Measurements from ENCODE around the gene POLR2A. TPM values are rescaled to one million over a fixed set of nuclear protein-coding genes. Genes with fewer than 3 reads are reported as not detected.

Gene POLR2A
- polyA plus RNA-seq, 1 donor from 2014 or later = 9.1 TPM

DNA sequence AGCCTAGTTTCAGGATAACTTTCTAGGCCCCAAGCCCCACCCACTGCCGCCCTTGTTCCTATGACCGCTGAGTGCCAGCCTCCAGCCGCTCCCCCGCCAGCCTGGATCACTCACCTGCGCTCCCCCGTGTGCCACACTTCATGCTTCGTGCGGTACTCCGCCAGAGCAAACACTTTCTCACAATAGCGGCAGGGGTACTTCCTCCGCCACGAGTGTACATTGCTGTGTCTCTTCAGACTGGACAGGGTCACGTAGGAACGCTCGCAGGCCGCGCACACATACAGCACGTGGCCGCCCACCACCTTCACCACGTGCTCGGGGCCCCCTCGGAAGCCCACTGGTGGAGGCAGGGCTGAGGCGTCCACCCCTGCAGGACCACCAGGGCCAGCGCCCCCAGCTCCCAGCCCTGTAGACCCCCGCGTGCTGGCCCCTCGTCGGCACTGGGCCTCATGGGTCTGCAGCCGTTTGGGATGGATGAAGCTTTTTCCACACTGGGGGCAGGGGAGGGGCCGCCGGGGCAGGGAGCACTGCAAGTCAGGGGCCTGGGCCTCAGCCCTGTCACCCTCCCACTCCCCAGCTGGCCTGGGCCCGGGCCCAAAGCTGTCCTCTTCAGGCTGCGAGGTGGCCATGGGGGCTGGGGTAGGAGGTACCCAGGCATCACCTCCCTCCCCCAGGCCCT lies 18.4 kb upstream of the POLR2A start:
- TF ChIP-seq SMC3 (conservative IDR thresholded peaks at IDR 0.05; ENCODE audit: poor library complexity) = no peak
- no peak for TF ChIP-seq MXI1 (conservative IDR thresholded peaks at IDR 0.05; ENCODE audit: poor library complexity, severe bottlenecking)
- TF ChIP-seq, protein P1, sequence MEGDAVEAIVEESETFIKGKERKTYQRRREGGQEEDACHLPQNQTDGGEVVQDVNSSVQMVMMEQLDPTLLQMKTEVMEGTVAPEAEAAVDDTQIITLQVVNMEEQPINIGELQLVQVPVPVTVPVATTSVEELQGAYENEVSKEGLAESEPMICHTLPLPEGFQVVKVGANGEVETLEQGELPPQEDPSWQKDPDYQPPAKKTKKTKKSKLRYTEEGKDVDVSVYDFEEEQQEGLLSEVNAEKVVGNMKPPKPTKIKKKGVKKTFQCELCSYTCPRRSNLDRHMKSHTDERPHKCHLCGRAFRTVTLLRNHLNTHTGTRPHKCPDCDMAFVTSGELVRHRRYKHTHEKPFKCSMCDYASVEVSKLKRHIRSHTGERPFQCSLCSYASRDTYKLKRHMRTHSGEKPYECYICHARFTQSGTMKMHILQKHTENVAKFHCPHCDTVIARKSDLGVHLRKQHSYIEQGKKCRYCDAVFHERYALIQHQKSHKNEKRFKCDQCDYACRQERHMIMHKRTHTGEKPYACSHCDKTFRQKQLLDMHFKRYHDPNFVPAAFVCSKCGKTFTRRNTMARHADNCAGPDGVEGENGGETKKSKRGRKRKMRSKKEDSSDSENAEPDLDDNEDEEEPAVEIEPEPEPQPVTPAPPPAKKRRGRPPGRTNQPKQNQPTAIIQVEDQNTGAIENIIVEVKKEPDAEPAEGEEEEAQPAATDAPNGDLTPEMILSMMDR (IDR thresholded peaks at IDR 0.05; ENCODE audit: poor library complexity, severe bottlenecking) = no peak
- TF ChIP-seq, protein P2, sequence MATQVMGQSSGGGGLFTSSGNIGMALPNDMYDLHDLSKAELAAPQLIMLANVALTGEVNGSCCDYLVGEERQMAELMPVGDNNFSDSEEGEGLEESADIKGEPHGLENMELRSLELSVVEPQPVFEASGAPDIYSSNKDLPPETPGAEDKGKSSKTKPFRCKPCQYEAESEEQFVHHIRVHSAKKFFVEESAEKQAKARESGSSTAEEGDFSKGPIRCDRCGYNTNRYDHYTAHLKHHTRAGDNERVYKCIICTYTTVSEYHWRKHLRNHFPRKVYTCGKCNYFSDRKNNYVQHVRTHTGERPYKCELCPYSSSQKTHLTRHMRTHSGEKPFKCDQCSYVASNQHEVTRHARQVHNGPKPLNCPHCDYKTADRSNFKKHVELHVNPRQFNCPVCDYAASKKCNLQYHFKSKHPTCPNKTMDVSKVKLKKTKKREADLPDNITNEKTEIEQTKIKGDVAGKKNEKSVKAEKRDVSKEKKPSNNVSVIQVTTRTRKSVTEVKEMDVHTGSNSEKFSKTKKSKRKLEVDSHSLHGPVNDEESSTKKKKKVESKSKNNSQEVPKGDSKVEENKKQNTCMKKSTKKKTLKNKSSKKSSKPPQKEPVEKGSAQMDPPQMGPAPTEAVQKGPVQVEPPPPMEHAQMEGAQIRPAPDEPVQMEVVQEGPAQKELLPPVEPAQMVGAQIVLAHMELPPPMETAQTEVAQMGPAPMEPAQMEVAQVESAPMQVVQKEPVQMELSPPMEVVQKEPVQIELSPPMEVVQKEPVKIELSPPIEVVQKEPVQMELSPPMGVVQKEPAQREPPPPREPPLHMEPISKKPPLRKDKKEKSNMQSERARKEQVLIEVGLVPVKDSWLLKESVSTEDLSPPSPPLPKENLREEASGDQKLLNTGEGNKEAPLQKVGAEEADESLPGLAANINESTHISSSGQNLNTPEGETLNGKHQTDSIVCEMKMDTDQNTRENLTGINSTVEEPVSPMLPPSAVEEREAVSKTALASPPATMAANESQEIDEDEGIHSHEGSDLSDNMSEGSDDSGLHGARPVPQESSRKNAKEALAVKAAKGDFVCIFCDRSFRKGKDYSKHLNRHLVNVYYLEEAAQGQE (IDR thresholded peaks at IDR 0.05; ENCODE audit: borderline replicate concordance) = no peak
- no peak for TF ChIP-seq RAD21 (conservative IDR thresholded peaks at IDR 0.05)
- no peak for TF ChIP-seq EZH2 (IDR thresholded peaks at IDR 0.05; ENCODE audit: borderline replicate concordance, insufficient read depth, low read length, poor library complexity, severe bottlenecking)
- no peak for TF ChIP-seq EP300 (conservative IDR thresholded peaks at IDR 0.05; ENCODE audit: poor library complexity, severe bottlenecking)
- no peak for TF ChIP-seq POLR2AphosphoS5 (IDR thresholded peaks at IDR 0.05)
- no peak for TF ChIP-seq TAF1 (IDR thresholded peaks at IDR 0.05; ENCODE audit: low read depth)
- Histone ChIP-seq H3K9ac (ENCODE audit: low read length) (no peak overlapping the region), H3K4me3 (ENCODE audit: low read length) (no peak overlapping the region), H3F3A (ENCODE audit: insufficient read depth, low read length, poor library complexity, severe bottlenecking) (no peaks in the 10 kb centered on the region), H2AFZ (ENCODE audit: low read depth, low read length) (no peak overlapping the region), H3K79me2 (replicated peaks; ENCODE audit: insufficient read depth, low read length) (peaks cover 1% of the 10 kb centered on the region), H4K20me1 (ENCODE audit: insufficient read depth) (no peaks in the 10 kb centered on the region), H3K4me2 (ENCODE audit: low read length) (no peak overlapping the region), H3K36me3 (ENCODE audit: insufficient read depth, low read length) (no peaks in the 10 kb centered on the region), H3K27me3 (ENCODE audit: insufficient read depth, low read depth, low read length) (no peaks in the 10 kb centered on the region), H3K9me2 (ENCODE audit: insufficient read depth, low read length) (no peaks in the 10 kb centered on the region), H3K27ac (ENCODE audit: low read length) (no peak overlapping the region), H3K9me3 (ENCODE audit: low read length) (no peaks in the 10 kb centered on the region)

DNA sequence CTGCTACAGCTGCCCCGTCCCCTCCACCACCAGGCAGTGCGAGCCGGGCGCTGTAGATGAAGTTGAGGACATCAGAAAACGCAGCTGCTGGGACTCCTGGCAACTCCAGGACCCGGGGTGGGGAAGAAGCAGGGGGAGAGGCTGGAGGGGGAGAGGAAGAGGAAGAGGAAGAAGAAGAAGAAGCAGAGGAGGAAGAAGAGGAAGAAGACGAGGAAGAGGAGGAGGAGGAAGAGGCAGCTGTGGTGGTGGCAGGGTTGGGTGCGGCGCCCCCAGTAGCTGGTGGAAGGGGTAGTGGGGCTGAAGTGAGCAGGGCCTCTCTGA lies 17.9 kb upstream of the POLR2A start:
- H3K9me3 ChIP-seq (ENCODE audit: low read length) = no peaks in the 10 kb centered on the region
- H4K20me1 ChIP-seq (ENCODE audit: insufficient read depth) = no peaks in the 10 kb centered on the region
- H3F3A ChIP-seq (ENCODE audit: insufficient read depth, low read length, poor library complexity, severe bottlenecking) = no peaks in the 10 kb centered on the region
- H3K9me2 ChIP-seq (ENCODE audit: insufficient read depth, low read length) = no peaks in the 10 kb centered on the region
- no peak overlapping the region for H3K4me3 ChIP-seq (ENCODE audit: low read length)
- TF ChIP-seq MXI1 (conservative IDR thresholded peaks at IDR 0.05; ENCODE audit: poor library complexity, severe bottlenecking) (no peak), EP300 (conservative IDR thresholded peaks at IDR 0.05; ENCODE audit: poor library complexity, severe bottlenecking) (no peak), EZH2 (IDR thresholded peaks at IDR 0.05; ENCODE audit: borderline replicate concordance, insufficient read depth, low read length, poor library complexity, severe bottlenecking) (no peak), RAD21 (conservative IDR thresholded peaks at IDR 0.05) (no peak), TAF1 (IDR thresholded peaks at IDR 0.05; ENCODE audit: low read depth) (no peak), POLR2AphosphoS5 (IDR thresholded peaks at IDR 0.05) (no peak), SMC3 (conservative IDR thresholded peaks at IDR 0.05; ENCODE audit: poor library complexity) (no peak)
- TF ChIP-seq, protein P2 (IDR thresholded peaks at IDR 0.05; ENCODE audit: borderline replicate concordance) = no peak
- TF ChIP-seq, protein P1 (IDR thresholded peaks at IDR 0.05; ENCODE audit: poor library complexity, severe bottlenecking) = no peak
- no peaks in the 10 kb centered on the region for H3K36me3 ChIP-seq (ENCODE audit: insufficient read depth, low read length)
- H3K9ac ChIP-seq (ENCODE audit: low read length) = no peak overlapping the region
- no peak overlapping the region for H3K4me2 ChIP-seq (ENCODE audit: low read length)
- H2AFZ ChIP-seq (ENCODE audit: low read depth, low read length) = no peak overlapping the region
- H3K27ac ChIP-seq (ENCODE audit: low read length) = no peak overlapping the region
- no peaks in the 10 kb centered on the region for H3K27me3 ChIP-seq (ENCODE audit: insufficient read depth, low read depth, low read length)
- H3K79me2 ChIP-seq (replicated peaks; ENCODE audit: insufficient read depth, low read length) = peaks cover 3% of the 10 kb centered on the region

Data from neural cell (in vitro differentiated cells).